D721Med (cell line): Measurements from ENCODE around the gene PRKAR1B.

ENCODE experiments used
- DNase-seq: peaks from one replicate; pipeline ENCODE4 v3.0.0; 2011; ENCODE audit warnings: low spot score; ENCODE audit not compliant: insufficient read length
- FAIRE-seq: peaks from 2 replicates; lab custom pipeline; 2011; peaks lifted over from hg19 to GRCh38; lab: Jason Lieb, UNC
- TF ChIP-seq, protein P1 (sequence below): IDR thresholded peaks from 2 replicates; pipeline ENCODE4 v1.5.1; 2012; ENCODE audit warnings: mild to moderate bottlenecking, control low read depth; ENCODE audit not compliant: insufficient read depth; ENCODE audit errors: missing control alignments

Gene PRKAR1B

DNA sequence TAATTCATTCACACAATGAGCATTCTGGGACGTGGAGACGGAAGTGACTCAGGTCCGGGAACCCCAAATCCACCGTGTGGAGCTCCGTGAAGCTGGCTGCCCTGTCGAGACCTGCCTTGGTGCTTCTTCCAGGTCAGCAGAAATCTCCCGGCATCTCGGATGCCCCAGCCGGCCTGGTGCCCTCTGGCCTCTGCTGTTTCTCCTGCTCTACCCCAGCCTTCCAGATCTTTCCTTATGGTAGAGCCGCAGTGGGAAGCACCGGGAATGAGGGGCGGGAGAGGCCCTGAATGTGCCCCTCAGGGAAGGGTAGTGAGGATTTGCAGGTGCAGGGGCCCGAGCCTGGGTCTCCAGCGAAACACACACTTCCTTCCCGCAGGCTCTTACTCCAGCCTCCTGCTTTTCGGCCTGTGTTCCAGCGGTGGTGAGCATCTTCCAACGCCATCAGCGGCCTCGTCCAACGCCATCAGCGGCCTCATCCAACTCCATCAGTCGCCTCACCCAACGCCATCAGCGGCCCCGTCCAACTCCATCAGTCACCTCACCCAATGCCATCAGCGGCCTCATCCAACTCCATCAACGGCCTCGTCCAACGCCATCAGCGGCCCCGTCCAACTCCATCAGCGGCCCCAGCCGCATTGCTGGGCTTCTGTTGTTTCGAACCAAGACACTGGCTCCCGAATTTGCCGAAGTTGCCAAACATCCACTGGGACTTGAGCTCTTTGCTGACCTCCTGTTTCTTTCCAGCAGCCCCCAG lies 150.4 kb downstream of the PRKAR1B start:
- DNase-seq (no peak), FAIRE-seq (no peak)
- TF ChIP-seq, protein P1, sequence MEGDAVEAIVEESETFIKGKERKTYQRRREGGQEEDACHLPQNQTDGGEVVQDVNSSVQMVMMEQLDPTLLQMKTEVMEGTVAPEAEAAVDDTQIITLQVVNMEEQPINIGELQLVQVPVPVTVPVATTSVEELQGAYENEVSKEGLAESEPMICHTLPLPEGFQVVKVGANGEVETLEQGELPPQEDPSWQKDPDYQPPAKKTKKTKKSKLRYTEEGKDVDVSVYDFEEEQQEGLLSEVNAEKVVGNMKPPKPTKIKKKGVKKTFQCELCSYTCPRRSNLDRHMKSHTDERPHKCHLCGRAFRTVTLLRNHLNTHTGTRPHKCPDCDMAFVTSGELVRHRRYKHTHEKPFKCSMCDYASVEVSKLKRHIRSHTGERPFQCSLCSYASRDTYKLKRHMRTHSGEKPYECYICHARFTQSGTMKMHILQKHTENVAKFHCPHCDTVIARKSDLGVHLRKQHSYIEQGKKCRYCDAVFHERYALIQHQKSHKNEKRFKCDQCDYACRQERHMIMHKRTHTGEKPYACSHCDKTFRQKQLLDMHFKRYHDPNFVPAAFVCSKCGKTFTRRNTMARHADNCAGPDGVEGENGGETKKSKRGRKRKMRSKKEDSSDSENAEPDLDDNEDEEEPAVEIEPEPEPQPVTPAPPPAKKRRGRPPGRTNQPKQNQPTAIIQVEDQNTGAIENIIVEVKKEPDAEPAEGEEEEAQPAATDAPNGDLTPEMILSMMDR = no peak

DNA sequence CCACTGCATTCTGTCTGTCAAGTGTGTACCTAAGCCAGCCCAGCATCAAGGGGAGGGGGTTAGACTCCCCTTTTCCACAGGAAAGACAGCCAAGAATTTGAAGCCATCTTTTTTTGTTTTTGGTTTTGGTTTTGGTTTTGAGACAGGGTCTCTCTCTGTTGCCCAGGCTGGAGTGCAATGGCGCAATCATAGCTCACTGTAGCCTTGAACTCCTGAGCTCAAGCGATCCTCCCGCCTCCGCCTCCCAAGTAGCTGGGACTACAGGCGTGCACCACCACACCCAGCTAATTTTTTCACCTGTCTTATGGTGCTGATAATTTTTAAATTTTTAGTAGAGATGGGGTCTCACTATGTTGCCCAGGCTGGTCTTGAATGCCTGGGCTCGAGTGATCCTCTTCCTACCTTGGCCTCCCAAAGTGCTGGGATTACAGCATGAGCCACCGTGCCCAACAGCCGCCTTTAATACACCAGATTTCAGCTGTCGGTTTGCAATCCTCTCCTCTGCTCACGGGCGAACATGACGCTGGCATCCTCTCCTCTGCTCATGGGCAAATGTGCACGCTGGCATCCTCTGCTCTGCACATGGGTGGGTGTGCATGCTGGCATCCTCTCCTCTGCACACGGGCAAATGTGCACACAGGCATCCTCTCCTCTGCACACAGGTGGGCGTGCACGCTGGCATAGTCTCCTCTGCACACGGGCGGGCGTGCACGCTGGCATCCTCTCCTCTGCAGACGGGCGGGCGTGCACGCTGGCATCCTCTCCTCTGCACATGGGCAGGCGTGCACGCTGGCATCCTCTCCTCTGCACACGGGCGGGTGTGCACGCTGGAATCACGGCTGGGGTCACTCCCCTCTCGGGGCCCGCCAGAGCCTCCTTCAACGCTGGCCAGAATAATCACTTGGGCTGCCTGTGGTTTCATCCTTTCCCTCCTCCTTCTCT lies 151.4 kb downstream of the PRKAR1B start:
- no peak for FAIRE-seq
- TF ChIP-seq, protein P1 = no peak
- DNase-seq = no peak

DNA sequence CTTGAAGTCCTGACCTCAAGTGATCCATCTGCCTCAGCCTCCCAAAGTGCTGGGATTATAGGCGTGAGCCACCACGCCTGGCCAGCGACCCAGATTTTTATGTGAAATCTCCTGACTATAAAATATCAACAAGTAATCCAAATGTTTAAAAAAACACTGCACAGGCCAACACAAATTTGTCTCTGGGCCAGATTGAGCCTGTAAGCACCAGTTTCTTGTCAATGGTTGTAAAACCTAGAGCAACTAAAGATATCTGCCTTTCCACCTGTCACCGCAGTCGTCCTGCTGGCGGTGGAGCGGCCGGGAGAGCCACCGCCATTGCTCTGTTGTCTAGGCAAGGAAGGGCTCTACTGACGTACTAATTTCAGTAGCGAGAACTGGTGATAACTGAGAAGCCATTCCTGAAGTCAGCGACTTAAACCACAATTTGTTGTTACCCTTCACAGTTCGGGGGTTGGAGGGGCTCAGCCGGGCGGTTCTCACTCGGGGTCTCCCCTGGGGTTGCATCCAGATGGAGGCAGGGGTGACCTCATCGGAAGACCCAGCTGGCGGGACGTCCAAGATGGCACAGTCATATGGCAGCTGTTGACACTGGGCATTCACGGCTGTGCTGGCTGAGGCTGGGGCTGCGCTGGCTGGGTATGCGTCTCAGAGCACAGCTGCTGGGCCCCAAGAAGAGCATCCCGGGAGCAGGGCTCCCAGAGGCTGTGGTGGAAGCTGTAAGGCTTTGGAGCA lies 152.3 kb downstream of the PRKAR1B start:
- FAIRE-seq = no peak
- TF ChIP-seq, protein P1 = no peak
- no peak for DNase-seq

DNA sequence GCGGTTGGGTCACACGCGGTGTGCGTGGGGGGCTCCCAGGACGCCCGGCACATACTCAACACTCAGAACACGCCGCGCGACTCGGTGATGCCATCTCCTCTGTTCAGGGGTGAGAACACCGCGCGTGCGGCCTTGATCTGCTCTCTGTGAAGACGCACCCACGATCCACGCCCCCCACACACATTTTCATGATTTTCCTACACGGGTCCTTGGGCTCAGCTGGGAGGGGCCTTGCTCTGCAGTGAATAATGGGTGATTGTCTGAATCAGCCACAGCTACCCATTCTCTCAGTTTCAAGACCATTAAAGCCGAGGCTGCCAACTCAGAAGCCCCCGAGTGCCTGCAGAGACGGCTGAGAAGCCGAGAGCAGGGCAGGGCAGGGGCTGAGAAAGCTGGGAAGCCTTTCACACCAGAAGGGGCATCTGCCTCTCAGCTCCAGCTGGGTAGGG lies 153.1 kb downstream of the PRKAR1B start:
- no peak for FAIRE-seq
- DNase-seq = no peak
- TF ChIP-seq, protein P1 = no peak

DNA sequence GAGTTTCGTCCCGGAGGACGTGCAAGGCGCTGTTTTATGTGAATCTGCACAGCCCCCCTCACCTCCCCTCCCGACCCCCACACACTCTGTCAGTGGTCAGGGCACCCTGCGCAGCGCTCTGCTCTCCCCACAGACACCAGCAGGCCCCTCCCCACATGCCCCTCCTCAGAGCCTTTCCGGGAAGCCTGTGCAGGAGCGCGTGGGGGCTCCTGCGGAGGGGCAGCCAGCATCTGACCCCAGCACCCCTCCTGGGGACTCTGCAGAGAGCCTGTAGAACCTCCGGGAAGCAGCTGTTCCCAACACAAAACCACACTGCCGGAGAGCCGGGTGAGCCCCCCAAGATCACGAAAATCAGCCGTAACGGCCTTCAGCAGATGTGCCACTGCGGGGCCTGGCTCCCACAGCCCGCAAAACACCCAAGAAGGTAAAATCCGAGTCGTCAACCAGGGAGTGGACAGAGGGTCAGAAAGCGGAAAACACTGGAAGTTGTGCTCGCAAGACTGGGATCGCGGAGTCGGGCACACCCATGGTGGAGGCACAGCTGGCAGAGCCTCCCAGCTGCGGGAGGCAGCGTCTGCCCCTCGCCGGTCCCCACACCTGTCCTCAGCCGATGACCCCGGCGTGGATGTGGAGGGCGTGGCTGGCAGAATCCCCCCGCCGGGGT lies 153.7 kb downstream of the PRKAR1B start:
- TF ChIP-seq, protein P1 = no peak
- DNase-seq (no peak), FAIRE-seq (no peak)

DNA sequence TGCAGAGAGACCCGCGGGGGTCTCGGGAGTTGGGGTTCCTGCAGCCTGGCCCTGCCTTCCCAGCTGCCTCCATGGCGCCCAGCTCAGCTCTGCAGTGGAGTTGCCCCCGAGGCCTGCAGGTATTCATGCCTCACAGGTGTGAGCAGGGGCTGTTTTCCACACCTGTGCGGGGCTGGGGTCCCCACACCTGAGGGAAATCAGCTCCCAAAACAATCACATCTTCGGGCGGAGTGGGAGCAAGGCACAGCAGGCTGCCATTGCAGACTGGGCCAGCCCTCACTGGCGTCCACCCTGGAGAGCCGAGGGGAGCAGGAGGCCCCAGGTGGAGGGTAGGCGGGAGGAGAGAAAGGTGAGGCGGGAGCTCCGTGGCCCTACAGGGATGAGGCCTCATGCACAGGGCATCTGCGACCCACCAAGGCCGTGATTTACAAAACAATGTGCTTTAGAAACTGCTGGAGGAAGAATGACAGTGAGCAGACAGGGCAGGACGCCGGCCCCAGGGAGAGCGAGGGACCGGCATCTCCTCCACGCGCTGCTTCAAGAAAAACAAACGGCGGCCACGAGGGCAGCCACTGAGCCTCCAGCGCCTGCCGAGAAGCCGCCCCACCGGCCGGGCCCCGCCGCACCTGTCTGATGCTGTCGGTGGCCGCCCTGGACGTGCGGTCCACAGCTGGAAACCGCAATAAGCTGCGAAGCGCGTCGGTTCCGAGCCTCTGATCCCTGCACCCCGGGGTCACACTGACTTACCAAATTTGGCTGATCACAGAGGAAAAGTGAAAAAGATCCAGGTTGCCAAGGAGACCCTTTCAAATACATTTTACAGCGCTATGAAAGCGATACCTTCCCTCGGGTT lies 154.4 kb downstream of the PRKAR1B start:
- no peak for DNase-seq
- FAIRE-seq = no peak
- TF ChIP-seq, protein P1 = no peak
